Stimulated activated naive CD4-positive, alpha-beta T cell treated with Interleukin-2 at 50 U/mL for 16 hours (primary cell): Measurements from ENCODE around the gene SCFD2.
"Not testable (repeated sequence)": the region's sequence is repeated elsewhere in the genome, so short reads cannot be mapped to it uniquely, and the experiment has no call there.

Experiments
- DNase-seq: peaks from one replicate; lab custom pipeline; 2025; lab: John Stamatoyannopoulos, UW

SCFD2 gene

DNA sequence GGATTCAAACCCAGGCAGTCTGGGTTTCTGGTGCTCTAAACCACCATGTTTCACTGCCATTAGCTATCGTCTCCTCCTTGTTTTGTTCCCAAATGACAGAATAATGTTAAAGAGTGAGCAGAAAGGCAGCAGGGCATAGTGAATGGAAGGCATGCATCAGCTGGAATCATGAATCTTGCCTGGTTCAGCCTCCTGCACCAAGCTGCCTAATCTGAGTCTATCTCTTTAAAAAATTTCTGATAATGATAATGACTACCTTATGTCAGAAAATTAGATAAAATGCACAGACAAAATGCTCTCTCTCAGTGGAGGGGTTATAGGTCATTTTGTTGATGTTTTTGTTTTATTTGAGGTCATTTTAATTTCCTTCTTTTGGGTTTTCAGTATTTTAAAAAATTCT is 316.3 kb downstream of the SCFD2 start:
- no peak for DNase-seq

DNA sequence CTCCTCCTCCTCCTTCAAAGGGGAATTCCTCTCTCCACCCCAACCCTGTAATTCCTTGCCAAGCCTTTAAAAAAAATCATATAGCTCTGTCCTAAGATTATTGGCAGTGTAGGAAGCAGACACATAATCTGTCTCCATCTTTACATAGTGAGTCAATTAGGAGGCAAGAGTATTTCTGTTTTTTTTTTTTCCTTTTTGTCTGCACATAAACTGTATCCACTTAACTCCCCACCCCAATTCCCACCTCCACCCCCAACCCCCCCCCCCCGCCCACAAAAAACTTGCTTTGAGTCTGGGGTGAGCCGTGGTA is 321.3 kb downstream of the SCFD2 start:
- DNase-seq = no peak

DNA sequence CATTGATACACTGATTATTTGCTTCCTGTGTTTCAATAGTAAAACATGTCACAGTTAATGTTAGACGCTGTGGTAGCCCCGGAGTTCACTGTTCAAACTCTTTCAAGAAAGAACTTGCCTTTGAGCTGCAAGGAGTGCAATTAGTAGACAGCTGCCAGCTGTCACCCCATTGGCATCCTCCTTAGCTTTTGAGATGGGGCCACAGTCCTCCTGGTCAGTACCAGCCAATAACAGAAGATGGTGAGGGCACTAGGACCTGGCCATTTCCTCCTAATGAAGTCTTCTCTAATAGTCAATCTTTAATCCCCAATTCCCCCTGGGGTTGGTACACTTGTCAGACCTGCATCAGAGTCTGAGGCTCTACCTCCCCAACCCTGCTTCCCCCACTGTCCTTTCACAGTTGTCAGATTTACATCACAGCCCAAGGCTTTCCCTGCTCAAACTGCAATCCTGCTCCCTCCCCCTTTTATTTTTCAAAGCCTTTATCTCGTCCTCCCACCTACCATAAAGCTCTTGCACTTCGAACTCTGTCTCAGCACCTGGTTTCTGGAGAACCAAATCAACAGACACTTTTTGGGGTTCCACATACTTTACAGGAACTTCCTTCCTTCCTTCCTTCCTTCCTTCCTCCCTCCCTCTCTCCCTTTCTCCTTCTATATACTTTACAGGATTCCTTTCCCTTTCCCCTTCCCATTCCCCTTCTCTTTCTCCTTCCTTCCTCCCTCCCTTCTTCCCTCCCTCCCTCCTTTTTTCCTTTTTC is 321.8 kb downstream of the SCFD2 start:
- DNase-seq = no peak

DNA sequence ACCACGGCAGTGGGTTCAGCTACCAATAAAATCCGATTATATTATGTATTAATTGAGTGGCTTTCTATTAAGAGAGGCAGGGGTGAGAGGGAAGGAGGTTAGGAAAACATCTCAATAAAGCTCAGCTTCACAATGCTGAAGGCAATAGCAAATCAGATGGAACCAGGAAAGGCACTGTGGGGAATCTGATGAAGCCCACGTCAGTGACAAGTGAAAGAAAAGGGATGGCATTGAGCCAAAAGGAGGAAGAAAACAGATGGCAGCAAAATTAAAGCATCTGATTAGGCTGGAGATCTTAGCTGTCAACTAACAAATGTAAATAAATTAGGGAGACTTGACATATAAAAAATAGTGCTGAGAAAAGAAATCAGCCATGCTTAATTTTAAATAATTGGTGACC is 322.8 kb downstream of the SCFD2 start:
- DNase-seq = no peak

DNA sequence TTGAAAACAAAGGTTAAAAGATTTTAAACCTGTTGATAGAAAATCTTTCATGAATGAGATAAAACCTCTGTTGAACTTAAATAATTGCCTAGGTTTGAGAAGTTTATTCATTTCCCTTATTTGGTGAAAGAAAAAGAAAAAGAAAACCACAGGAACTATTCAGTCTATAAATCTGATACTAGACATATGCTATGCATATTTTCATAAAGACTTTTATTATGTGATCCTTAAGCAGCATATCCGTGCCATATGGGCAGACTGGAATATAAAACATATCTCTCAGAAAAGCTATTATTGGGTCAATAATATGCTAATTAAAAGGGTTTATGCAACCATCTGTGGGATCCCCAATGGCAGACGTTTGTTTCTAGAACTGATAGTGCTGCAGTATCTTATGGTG is 325.0 kb downstream of the SCFD2 start:
- DNase-seq = no peak

DNA sequence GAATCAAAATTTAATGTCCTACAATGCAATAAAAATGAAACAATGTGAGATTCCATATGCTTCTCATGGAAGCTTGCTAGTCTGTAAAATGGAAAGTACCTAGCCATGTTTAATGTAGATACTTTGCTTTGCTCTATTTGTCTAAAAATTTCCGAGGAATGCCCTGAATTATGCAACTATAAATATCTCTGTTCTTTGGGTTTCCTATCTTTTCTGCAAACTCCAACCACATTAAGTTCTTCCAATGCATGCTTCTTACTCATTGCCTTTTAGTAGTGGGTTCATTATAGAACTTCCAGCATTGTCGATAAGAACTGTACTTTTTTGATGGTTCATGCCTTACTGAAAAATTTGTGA is 325.4 kb downstream of the SCFD2 start:
- DNase-seq = no peak

DNA sequence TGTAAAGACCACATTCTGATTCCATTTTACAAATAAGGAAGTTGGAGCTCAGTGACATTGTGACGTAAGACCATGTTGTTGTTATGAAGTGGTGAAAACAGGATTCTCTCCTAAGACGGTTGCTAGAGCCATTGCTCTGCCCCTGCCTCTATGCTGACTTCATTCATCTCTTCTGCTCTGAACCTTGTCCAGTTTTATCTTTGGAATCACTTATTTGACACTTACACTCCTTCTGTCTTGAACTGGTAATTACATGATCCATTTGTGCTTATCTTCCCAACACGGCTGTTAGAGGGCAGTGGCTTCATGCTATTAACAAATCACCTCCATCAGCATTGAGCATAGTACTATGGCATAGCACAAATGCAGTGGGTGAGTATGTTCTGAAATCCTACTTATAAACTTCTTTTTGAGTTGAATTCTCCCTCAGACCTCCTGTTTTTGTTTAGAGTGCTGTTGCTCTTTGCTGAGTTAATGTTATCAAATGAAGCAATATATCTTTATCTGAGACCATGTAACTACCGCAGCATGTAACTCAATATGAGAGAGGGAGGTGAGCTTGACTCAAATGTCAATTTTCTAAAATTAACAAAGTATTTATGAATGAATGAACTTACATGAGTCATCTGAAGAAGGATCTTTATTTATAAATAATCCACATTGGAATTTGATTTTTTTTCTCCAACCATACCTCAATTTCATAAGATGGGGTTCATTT is 326.0 kb downstream of the SCFD2 start:
- DNase-seq = no peak

DNA sequence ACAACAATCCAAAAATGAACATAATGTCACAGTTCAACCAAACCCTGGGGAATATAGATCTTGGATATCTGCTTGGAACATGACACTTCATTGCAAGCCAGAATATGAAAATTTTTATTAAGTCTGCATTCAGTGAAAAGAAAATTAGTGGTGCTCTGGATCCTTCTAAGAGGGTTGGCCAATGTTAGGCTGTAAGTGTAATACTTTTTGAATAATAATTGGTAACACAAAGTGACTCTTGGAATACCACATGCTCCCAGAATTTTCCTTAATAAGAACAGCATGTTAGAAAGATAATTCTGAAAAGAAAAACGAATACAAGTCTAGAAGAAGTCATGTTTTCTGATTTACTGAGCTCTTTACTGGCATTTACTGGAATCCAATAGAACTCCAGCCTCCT is 328.0 kb downstream of the SCFD2 start:
- no peak for DNase-seq

DNA sequence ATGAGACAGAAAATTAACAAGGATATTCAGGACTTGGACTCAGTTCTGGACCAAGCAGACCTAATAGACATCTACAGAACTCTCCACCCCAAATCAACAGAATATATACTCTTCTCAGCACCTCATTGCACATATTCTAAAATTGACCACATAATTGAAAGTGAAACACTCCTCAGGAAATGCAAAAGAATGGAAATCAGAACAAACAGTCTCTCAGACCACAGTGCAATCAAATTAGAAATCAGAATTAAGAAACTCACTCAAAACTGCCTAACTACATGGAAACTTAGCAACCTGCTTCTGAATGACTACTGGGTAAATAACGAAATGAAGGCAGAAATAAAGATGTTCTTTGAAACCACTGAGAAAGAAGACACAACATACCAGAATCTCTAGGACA is 333.0 kb downstream of the SCFD2 start:
- DNase-seq = not testable (repeated sequence)

DNA sequence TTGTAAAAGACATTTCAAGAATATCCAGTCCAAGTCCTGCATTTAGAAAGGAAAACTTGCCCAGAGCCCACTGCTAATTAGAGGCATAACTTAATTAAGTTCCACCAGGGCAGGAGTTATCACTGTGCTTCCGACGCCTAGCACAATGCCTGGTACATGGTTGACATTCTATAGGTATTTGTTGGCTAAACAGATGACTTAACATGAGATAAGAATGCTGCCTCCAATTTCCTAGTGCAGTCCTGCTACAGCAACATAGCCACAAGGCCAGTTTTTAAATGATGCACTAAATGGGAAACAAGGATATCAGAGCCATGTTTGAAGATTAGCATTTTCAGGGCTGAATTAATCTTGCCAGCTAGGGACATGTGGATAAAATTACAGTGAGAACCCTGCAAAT is 339.6 kb downstream of the SCFD2 start:
- DNase-seq = no peak

DNA sequence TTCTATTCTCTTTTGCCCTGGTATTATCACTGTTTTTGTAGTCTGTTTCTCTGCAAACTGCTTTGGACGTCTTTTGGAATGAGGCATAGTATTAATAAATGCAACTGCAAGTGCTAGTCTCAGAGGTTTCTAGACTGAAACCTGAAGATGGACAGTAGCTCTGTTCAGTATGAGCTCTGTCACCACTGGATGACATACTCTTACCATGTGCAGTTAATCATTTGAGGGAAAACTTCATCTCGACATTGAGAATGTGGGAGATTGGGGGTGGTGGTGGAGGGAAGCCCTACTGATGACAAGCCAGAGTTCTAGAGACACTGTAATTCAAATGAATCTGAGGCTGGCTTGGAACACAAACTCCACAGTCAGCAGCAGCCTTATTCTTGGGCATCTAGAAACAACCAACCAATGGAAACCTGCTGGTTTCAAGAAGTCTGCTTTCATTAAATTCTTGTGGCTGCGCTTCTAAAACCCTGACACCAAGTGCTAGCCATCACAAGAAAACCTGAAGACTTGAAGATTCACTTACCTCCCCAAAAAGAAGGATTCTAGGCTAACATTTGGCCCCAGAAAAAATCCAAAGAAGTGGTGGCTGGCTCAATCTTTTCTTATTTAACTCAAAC is 342.1 kb downstream of the SCFD2 start:
- no peak for DNase-seq

DNA sequence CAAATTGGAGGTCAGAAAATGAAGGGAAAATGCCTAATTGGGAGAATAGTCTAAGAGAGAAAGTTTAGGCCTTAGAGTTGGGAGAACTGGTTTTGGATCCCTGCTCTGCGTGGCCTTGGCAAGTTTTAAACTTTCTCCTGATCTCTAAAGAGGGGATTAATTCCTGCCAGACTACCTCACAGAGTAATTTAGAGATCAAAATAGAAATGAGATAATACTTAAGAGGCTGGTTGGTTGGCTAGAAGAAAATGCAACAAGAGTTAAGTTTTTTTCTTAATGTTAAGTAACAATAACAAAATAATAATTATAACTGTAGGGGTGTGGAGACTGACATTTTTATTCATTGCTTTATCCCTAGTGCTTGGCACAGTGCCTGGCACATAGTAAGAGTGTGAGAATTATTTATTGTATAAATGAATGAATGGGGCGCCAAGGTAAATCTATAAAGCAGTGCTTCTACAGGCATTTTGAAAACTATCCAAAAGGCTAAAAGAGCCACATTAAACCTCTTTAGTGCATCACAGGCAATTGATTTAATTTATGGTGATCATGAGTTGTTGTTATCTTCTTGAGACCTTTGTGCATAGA is 343.3 kb downstream of the SCFD2 start:
- no peak for DNase-seq

DNA sequence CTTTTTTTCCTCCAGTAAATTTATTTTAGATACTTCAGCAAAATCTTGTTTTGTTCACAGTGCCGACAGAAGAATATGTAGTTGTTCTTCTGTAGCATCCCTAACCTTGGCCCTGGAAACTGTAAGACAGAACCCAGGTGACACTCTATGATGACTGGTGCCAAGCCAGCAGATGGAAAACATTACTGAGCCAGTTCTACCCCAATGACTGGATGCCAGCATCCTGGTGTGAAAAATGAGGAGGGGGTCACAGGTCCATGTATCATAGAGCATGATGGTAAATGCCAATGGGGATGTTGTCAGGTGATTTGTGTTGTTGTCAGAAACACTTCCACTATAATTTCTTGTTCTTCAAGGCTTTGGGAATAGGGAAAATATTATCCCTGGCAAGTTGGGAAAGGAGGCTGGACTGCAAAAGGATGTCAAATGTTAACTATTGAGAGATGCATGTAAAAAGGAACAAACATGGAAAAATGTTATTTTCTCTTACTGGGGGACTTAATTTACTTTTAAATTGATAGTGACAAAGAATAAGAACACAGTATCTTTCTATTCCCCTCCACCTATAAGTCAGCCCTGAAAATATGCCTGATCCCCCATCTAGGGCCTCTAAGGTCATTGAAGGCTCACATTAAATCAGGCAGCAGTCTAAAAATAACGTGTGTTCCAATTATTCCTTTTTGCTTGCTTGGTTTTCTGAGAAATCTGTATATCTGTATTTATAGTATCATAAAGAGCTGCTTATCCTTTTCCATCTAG is 343.9 kb downstream of the SCFD2 start:
- no peak for DNase-seq

DNA sequence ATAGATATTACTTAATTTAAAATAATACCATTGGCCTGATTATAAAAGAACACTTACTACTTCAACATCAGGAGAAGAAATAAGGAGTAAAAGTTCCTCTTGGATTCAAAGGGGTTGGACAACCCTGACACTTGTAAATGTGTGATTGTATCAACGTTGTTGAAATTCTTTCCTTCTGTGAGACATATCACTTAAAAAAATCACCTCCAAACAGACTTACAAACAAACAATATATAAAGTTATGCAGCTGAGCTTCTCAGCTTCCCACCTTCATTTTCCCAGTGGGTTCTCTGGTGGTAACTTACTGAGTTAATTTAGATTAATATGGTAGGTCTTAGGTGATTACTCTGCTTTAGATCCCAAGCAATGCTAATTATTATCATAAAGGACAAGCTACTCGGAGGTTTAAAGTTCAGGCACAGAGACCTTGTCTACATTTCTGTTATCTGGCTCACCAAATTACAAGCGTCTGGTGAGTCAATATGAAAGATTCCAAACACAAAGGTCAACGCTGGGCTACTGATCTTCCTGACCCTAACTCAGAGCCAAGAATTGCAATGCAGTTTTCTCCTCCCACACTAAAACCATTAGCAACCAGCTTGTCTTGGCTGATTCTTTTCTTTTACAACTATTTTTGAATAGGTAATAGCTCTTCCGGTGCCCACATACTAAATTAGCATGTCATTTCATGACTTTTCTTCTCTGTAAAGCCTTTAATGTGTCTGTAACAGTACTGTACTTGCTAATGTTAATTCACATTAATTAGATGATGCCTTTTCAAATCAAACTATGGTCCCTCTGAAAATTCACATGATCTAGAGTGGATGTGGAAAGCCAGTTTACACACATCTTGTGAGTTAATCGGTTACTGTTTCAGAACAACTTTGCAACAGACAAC is 346.1 kb downstream of the SCFD2 start:
- no peak for DNase-seq

DNA sequence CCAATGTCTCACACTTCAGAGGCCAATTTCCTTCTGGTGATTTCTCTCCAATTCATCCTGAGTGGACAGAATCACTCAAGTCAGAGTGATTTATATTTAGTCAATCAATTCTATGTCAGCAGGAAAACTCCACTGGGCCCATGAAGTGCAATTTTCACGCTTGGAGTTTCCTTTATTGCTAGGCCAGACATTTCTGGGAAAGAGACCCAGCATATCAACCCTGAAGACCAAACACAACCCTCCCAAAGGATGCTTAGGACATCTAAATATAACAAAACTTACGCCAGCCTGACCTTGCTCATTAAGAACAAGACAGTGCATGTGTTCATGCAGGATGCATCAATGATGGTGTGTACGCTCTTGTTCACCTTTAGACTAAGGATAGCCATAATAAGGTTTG is 347.4 kb downstream of the SCFD2 start:
- DNase-seq = no peak

DNA sequence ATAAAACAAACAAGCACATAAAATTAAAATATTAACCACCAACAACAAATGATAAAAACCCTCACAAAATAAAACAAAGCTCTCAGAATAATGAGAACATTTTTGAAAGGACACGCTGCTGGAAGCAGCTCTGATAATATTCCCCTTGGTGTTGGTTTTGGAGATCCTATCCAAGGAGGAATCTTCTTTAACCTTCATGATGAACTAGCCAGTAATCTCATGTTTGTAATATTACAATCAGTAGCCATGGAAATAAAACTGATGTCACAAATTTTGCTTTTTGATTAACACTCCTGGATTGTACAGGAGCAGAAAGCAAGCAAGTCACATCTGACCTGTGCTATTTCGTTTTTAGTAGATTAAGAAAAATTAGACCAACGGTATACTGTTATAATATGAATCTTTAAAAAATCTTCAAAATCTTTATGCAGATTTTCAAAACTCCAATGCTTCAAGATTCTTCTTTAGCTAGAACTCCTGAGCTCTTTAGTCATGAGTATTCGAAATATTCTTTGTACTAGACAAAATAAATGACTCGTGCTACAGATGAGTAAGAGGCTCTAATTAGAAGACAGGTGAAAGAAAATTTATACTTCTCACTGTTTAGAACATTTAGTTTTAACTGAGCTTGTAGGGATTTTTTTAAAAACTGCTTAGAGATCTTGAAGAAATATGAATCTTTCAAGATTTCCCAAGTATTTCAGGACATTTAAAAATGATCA is 349.6 kb downstream of the SCFD2 start:
- DNase-seq = no peak

DNA sequence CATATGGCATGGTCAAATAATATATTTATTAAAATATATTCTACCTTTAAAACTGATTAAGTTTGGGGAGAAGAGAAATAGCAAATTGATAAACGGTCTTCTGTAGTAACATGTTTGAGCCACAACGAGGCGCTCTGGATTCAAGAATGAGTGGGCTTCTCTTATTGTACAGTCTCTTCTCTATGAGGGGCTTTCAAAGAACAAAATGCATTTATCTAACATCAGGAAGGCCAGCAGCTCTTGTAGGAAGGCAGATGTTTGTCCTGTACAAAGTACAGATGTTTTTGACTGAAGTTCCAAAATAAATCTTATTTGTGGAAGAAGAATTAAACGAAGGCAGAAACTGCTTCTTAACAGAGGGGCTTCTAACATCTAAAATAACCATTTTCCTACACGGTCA is 350.2 kb downstream of the SCFD2 start:
- no peak for DNase-seq

DNA sequence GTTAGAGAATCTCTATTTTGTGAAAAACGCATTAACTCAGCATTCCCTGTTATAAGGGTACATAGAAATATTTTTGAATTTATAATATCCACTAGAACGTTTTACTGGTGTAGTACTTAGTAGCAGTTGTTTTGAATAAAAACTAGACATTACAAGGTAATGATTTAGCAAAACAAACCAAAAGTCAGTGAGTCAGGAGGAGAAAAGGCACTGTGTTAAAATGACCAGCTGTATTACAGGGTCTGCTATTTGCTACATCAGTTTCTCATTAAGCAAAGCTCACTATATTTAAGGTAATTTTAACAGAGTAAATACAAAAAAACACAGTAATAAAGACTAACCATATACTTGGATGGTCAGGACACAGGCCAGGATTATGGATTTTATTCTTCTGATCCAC is 351.0 kb downstream of the SCFD2 start:
- no peak for DNase-seq

DNA sequence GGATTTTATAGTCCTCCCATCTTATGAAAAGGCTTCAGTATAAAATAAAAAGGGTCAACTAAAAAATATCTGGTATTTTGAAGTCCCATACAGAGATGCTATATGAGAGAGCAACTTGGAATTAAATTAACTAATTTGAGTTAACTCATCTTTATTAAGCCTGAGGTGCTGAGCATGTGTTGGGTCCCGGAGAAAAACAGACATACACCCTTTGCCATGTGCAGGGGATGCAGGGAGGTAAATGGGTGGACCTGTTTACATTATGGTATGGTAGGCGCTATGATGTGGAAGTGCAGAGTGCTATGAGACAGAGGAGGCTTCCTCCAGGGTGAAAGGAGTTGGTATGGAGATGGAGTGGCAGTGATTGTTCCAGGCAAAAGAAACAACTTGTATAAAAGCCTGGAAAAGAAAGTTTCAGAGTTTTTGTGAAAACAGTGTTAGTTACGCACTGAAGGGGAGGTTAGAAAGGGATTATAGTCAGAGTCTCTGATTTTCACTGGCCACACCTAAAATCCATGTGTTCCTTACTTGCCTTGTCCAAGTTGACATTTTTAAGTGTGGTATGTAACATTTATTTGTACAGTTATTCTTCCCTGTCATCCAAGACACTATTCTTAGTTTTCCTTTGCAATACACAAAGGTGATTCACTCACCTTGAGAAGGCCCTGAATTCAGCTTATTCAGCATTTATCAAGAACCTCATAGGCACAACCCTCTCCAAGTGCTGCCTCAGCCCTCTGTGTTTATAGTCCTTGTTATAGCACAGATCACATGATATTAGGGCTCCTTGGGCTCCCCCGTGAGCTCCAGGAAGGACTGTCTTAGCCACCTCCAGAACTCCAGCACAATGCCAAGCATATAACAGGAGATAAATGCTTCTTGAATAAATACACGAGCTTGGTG is 351.7 kb downstream of the SCFD2 start:
- no peak for DNase-seq

DNA sequence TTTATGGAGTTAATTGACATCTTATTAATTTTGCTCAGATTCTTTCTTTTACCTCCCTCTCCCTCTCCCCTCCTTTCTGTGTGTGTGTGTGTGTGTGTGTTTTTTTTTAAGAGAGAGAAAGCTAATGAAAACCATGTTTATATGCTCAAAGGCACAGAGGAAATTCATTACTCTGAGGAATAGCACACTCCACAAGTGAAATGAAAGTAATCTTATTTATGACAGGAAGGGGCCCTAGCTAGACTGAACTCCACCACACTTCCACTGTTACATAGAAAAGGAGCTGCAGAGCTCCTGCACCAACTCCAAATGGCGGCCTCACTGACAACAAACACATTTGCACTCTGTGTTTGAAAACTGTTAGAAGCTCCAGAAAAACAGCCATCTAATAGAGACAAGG is 353.1 kb downstream of the SCFD2 start:
- DNase-seq = no peak
